GM19043 (cell line): ENCODE results near the gene LYRM9.
"Not testable (repeated sequence)": the region's sequence is repeated elsewhere in the genome, so short reads cannot be mapped to it uniquely, and the experiment has no call there.

Source experiments
- ATAC-seq: cut with Tn5 transposase; IDR thresholded peaks from one replicate; pipeline ENCODE4 v1.9.1; 2021; ENCODE audit warnings: low read depth; ENCODE audit not compliant: unreplicated experiment

LYRM9 gene

DNA sequence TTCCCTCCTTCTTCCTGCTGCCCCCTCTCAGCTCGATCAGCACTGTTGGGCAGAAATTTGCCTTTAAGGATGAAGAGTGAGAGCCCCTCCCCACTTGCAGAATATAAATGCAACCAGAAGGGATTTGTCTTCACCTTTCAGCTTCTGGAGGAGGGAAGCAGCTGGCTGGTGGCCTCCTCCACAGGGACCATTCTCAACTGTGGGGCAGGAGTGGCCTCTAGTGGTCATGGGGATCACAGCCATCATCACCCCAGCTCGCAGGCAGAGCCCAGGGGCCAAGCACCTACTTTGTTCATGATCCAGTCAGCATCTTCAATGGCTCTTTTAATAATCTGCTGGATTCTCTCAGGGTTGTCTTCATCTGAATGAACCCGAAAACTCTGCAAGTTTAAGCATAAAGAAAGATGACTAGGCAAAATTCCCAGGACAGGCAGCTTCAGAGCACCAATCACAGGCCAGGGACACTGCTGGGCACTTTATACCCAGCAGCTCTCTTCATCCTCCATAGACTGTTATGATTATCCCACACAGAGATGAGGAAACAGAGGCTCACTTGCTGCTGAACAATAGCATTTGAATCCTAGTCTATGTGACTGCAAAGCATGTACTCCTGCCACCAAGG lies 13.1 kb downstream of the LYRM9 start:
- no peak for ATAC-seq

DNA sequence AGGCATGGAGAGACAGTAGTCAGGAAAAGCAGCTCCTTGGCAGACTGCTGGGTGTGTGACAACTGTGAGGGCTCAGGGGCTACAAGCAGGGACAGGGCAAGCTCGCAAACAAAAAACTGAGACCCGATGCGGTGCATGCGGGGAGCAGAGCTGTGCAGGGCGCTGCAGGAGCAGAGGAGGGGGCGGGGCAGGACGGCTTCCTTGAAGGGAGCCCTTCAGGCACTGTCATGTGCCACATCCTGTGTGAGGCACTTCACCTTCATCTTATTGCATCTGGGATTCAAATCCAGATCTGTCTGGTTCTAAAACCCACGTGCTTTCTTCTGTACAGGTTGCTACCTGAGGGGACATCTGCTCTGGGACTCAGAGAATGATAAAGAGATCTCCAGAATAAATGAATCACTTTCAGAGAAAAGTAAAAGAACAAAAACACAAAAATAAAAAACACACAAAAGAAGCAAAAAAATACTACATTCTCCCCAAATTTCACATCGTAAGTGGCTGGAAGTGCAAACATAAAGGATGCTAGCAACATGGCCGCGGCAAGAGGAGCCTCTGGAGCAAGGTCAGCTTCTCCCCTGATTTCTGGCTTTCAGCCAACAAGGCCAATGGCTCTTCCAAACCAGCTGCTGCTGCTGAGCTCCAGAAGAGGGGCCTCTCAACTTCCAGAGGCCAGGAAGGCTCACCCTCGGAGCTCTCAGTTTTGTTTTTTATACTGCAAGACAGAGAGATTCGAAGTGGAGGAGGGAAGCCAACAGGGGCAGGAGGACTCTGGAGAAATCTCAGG lies 14.2 kb downstream of the LYRM9 start:
- no peak for ATAC-seq

DNA sequence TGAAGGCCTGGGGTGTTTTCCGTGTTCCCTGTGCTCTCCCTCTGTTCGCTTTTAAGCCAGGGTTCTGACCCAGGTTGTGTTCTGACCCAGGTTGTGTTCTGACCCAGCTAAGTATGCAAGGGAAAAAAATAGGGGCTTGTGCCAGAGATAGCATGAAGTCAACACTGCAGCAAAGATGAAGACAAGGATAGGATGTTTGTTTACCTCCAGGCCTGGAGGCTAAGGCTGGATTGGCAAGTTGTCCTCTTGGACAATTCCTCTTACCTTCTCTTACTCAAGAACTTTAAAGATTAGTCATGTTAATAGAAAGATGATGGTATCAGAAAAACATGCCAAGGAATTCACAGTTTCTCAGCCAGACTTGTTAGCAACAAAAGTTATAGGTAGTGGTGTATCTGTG lies 19.4 kb downstream of the LYRM9 start:
- no peak for ATAC-seq

DNA sequence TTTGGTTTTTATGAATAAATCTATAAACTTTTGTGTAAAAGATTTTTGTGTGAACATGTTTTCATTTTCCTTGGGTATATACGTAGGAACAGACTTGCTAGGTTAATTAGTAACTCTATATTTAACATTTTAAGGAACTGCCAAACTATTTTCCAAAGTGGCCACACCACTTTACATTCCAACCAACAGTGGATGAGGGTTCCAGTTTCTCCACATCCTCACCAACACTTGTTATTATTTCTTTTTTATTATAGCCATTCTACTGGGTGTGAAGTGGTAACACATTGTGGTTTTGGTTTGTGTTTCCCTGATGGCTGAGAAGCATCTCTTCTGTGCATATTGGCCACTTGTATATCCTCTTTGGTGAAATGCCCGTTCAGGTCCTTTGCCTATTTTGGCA lies 20.0 kb downstream of the LYRM9 start:
- no peak for ATAC-seq

DNA sequence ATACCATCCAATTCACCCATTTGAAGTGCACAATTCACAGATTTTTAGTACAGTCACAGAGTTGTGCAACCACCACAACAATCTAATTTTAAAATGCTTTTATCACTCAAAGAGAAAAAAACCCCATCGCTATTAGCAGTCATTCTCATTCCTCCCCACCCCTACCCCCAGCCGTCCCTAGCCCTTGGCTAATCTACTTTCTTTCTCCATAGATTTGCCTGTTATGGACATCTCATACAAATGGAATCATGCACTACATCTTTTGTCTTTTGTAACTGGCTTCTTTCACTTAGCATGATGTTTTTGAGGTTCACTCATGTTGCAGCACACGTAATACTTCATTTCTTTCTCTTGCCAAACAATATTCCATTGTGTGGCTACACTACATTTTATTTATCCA lies 20.4 kb downstream of the LYRM9 start:
- ATAC-seq: no peak

DNA sequence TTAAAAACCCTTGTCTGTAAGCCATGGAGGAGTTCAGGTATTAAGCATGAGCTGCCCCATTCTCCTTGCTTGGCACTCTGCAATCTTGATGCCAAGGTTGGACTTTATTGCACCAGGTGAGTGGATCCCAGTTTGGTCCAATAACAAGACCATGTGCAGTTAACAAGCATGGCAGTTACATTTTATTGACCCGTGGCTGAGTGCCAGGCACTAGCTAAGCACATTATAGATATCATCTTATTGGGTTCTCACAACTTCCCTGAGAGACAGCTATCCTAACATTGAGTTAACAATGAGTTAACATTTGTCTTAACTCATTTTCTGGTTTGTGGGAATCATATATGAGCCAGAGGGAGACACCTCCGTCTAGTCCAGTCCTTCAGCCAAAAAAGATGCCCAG lies 21.8 kb downstream of the LYRM9 start:
- ATAC-seq: no peak

DNA sequence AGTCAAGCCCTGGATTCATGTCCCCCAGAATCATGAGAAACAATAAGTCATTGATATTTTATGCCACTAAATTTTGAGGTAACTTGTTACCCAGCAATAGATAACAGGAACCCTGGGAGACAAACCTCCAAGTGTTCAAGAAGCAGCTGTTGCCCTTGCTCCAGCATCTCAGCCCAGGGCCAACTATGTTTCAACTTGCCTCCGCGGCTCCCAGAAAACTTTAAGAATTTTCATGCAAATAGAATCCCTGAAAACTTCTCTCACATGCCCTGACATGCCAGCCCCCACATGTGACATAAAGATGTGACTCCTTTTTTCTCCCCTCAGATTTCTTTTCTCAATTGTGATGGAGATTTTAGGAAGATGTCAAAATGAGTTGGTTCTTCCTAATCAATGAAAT lies 22.8 kb downstream of the LYRM9 start:
- no peak for ATAC-seq

DNA sequence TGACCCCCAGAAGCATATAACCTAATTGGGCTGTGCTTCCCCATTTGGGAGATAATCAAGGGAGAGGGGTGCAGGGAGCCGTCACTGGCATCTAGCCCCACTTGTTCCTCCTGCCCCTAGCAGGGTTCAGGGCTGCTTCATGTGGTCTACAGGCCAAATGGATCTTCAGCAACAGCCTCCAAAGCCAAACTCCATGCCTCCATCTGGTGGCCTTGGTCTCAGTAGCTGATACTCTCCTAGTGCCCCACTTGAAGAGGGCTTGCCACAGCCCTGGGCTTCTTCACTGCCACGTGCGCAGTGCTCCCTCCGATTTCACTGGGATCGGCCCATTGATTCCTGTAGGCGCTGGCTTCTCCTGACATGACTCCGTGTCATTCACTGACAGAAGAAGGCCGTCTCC lies 24.6 kb downstream of the LYRM9 start:
- no peak for ATAC-seq

DNA sequence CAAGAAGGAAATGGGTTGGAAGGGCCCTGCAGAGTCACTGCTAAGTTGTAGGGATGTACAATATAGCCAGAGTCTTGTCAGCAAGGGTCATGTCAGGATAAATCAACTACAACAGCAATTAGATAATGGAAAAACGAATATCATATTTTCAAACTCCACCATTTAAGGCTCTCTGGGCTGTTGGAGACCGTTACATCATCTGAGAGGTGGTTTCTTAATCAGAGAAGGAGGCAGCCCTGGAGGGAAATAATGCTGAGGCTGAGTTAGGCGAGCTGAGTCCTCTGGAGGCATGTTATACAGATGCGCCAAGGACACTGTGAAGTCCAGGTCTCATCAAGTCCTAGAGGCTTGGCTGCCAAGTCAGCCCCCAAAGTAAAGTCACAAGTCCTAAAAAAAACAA lies 30.3 kb downstream of the LYRM9 start:
- ATAC-seq: no peak

DNA sequence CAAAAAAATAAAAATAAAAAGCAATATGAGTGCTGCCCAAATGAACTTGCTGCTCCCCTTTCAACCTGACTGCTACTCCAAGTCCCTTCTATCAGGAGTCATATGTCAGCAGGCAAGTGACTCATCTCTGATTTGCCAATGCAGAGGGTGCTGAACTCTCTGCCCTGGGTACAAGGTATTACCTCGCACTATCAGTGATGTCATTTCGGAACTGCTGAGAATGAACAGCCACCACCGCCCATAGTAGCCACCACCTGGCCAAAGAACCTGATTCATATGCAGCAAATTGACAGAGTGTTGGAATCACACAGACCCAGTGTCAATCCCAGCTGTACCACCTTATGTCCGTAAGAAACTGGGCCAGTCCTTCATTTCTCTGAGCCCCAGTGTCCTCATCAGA lies 31.2 kb downstream of the LYRM9 start:
- no peak for ATAC-seq

DNA sequence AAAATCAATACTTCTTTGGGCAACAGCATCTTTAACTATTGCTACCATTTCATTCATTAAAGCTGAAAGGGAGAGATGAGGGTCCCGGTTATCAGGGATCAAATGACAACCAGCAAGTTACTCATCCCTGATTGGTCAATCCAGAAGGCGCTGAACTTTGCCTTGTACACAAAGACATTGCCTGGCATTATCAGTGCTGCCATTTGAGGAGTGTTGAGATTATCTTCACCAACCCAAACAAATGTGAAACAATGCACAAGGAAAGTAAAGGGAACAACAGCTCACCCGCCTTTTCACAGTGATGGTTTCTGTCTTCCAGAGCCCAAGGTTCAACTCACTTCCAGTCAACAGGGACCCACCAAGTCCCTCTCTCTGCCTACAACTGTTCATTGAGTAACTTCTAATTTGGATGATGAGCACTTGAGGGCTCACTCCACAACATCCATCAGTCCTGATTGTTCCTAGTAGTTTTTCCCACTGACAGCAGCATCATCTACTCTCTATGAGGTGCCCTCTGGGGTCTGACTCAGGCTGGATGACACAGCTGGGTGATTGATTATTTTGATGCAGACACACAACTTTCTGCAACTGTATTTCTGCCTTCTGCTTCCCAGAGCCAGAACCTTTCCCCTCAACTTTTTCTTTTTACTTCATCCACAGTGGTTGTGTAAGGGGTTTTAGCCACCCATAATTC lies 32.0 kb downstream of the LYRM9 start:
- no peak for ATAC-seq

DNA sequence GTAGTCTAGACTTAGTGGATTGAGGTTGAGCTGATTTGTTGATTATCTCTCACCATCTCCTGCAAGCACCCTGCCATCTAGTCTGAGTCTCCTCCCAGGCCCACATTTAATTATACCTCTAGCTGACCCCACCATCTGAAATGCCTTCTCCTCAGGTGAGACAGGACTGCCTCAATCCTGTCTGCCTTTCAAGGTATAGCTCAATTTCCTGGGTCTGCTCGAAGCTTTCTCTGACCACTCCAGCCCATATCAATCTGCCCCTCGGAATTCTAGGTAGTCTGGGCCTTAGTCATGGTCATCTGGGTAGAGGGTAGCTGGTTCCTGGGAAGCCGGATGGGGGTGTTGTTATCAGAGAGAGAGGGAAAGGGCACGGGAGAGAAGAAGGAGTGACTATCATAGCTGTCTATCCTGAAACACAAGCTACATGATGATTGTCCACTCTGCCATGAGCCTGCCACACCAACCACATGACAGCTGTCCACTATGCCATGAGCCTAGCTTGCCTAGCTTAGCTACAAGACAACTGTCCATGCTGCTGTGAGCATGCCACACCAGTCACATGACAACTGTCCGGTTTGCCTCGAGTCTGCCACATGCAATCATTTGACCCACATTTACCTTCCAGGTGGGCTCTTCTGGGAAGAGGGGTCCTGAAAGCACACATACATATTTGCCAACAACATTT lies 34.4 kb downstream of the LYRM9 start:
- ATAC-seq: no peak

DNA sequence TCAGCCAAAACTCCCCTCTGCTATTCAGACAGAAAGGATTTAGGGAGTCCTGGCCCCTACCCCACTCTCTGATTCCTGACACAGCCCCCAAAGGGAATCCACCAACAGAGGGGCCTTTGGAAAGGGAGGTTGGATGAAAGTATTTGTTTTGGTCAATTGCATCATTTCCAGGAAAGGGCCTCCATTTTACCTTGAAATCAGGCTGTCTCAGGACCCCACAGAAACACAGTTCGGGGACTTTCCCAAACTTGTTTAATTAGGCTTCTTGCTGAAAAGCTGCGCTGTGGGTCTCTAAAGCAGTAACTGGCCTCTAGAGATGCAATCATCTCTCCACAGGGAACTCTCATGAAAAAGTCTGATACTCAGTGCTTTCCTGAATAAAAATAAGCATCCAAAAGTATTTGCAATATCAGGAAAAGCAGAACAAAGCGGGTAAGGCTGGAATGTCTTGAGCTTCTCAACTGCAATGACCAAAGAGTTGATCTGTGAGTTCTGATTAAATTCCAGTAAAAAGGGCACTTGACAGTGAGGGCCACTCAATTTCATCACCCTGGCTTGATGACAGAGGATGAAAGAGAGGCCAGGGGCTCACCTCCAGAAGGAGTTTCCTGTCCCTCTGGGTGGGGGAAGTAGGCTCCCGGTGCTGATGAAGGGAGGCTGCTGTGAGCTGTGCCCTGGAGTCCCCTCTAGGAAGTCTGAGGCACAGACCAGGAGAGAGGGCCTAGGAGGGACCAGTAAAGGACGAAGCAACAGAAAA lies 36.3 kb downstream of the LYRM9 start:
- no peak for ATAC-seq

DNA sequence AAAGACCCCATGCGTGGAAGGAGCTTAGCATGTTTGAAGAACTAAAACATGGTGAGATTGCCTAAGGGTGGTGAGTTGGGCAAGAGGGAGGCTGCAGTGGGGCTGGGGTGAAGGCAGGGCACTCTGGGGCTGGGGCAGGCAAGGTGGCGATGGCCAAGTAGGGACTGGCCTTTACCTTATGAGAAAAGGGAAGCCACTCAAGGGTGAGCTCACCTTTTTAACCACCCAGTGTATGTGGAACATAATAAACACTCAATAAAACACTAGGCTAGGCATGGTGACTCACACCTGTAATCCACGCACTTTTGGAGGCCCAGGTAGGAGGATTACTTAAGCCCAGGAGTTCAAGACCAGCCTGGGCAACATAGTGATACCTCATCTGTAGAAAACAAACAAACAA lies 37.7 kb downstream of the LYRM9 start:
- ATAC-seq: no peak

DNA sequence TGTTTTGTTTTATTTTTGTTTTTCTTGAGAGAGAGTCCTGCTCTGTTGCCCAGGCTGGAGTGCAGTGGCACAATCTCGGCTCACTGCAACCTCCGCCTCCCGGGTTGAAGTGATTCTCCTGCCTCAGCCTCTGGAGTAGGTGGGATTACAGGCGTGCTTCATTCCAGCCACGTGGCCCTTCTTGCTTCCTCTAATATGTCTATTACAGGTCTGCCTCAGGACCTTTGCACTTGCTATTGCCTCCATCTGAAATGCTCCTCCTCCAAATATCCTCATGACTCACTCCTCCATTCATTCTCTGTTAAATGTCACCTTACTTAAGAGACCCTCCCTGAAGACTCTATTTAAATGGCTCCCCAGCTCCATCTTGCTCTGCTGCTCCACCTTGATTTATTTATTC lies 39.0 kb downstream of the LYRM9 start:
- no peak for ATAC-seq

DNA sequence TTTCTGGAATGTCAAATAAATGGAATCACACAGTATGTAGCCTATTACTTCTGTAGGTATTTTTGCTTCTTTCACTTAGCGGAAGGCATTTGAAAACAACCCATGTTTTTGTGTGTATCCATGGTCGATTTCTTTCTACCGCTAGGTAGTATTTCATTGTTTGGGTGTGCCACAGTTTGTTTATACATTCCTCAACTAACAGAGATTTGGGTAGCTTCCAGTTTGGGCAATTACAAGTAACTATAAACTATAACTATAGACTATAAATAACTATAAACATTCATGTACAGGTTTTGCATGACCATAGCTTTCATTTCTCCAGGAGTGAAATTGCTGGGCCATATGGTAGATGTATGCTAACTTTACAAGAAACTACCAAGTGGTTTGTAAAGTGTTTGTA lies 40.1 kb downstream of the LYRM9 start:
- ATAC-seq: no peak

DNA sequence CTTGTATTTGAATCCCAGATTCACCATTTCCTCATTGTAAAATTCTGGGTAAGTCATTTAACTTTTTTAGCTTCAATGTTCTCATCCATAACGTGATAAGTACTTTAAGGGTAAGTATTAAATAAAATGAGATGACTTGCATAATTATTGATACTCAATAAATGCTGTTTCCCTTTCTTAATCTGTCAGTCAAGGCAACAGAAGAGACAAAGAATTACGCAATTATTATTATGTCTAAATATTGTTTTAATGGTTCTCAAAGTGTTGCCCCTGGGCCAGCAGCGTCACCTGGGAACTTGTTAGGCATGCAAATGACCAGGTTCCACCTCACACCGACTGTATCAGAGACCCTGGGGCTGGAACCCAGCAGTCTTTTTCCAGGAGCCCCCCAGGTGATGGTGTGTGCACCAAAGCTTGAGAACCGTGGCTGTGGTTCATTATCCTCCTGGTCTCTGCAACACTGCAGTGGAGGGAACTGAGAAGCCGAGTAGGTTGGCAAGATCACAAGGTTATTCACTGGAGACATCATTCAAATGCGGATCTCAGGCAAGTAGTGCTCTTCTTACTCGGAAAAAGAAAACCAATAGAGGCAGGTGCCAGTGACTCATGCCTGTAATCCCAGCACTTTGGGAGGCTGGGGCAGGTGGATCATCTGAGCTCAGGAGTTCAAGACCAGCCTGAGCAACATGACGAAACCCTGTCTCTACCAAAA lies 43.5 kb downstream of the LYRM9 start:
- ATAC-seq: no peak

DNA sequence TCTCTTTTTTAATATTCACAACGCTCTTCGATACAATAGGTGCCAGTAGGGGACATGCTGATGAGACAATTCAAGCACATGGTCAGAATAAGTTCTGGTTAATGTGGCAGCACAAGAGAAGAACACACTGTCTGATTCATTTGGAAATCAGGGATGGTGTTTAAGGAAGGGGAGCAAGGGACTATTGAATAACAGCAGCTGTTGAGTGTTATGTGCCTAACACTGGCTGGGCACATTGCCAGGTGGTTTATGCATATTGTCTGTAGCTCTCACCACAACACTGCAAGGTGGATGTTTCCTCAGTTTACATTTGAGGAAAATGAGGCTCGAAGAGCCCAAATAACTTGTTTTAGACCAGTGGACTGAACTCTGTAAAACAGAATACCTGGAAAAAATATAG lies 44.2 kb downstream of the LYRM9 start:
- ATAC-seq: no peak

DNA sequence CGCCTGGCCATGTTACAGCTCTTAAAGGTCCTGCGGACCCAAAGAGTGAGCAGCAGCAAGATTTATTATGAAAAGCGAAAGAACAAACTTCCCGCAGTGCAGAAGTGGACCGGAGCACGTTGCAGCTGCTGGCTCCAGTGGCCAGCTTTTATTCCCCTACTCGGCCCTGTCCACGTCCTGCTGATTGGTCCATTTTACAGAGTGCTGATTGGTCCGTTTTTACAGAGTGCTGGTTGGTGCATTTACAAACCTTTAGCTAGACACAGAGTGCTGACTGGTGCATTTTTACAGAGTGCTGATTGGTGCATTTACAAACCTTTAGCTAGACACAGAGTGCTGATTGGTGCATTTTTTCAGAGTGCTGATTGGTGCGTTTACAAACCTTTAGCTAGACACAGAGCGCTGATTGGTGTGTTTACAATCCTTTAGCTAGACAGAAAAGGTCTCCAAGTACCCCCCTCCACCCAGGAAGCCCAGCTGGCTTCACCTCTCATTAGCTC lies 46.3 kb downstream of the LYRM9 start:
- not testable (repeated sequence) for ATAC-seq
